Bronchial epithelial cell (primary cell): ENCODE data around the gene CFAP45. TPM values are rescaled to one million over a fixed set of nuclear protein-coding genes. Genes with fewer than 3 reads are reported as not detected.

Experiments
- DNase-seq: peaks from one replicate; pipeline ENCODE4 v3.0.0-alpha.2; 2010; ENCODE audit warnings: low read depth
- FAIRE-seq: peaks from 2 replicates; lab custom pipeline; 2011; peaks lifted over from hg19 to GRCh38; lab: Jason Lieb, UNC
- H3K27me3 ChIP-seq: 2 replicates; pipeline ENCODE4 v1.5.1; 2011; ENCODE audit warnings: low read length; ENCODE audit not compliant: control insufficient read depth, insufficient read depth
- H3K36me3 ChIP-seq: 2 replicates; pipeline ENCODE4 v1.5.1; 2011; ENCODE audit warnings: low read length; ENCODE audit not compliant: control insufficient read depth, insufficient read depth
- H3K4me3 ChIP-seq: 2 replicates; pipeline ENCODE4 v1.5.1; 2011; ENCODE audit warnings: mild to moderate bottlenecking, low read depth, low read length, control low read depth
- total RNA-seq: library from RNA; depleted of rRNA; stranded (reverse); fragments of >200 nt; gene quantifications from 2 replicates; pipeline ENCODE4 v1.2.1, GENCODE V29; 2014
- TF ChIP-seq, protein P1 (sequence below): IDR thresholded peaks from 2 replicates; pipeline ENCODE4 v1.5.1; 2011; ENCODE audit warnings: mild to moderate bottlenecking, moderate library complexity, low read length, control low read depth, inconsistent platforms; ENCODE audit not compliant: insufficient read depth, severe bottlenecking

Gene CFAP45
- total RNA-seq, 1 donor from 2014 or later = 0.53 TPM

DNA sequence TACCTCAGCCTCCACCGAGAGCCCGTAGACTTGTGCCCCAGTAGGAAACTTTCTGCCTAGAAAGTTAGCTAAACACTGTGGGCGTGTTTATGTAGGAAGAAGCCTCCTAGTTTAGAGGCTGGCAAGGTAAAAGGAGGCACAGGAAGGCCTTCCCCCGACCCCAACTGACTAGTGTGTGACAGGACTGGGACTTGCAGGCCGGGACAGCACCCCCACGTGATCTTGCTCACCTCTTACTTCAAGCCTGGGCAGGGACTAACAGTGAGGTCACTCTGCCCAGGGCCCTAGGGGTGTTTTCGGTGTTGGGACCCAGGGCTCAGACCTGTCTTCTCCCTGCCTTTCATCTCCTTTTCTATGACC lies 25.7 kb upstream of the CFAP45 start:
- Histone ChIP-seq H3K27me3 (no peaks in the 10 kb centered on the region), H3K4me3 (peak overlapping the region; percentile 97), H3K36me3 (peaks cover 31% of the 10 kb centered on the region)
- FAIRE-seq = no peak
- TF ChIP-seq, protein P1, sequence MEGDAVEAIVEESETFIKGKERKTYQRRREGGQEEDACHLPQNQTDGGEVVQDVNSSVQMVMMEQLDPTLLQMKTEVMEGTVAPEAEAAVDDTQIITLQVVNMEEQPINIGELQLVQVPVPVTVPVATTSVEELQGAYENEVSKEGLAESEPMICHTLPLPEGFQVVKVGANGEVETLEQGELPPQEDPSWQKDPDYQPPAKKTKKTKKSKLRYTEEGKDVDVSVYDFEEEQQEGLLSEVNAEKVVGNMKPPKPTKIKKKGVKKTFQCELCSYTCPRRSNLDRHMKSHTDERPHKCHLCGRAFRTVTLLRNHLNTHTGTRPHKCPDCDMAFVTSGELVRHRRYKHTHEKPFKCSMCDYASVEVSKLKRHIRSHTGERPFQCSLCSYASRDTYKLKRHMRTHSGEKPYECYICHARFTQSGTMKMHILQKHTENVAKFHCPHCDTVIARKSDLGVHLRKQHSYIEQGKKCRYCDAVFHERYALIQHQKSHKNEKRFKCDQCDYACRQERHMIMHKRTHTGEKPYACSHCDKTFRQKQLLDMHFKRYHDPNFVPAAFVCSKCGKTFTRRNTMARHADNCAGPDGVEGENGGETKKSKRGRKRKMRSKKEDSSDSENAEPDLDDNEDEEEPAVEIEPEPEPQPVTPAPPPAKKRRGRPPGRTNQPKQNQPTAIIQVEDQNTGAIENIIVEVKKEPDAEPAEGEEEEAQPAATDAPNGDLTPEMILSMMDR = no peak
- peak; percentile 94 for DNase-seq

DNA sequence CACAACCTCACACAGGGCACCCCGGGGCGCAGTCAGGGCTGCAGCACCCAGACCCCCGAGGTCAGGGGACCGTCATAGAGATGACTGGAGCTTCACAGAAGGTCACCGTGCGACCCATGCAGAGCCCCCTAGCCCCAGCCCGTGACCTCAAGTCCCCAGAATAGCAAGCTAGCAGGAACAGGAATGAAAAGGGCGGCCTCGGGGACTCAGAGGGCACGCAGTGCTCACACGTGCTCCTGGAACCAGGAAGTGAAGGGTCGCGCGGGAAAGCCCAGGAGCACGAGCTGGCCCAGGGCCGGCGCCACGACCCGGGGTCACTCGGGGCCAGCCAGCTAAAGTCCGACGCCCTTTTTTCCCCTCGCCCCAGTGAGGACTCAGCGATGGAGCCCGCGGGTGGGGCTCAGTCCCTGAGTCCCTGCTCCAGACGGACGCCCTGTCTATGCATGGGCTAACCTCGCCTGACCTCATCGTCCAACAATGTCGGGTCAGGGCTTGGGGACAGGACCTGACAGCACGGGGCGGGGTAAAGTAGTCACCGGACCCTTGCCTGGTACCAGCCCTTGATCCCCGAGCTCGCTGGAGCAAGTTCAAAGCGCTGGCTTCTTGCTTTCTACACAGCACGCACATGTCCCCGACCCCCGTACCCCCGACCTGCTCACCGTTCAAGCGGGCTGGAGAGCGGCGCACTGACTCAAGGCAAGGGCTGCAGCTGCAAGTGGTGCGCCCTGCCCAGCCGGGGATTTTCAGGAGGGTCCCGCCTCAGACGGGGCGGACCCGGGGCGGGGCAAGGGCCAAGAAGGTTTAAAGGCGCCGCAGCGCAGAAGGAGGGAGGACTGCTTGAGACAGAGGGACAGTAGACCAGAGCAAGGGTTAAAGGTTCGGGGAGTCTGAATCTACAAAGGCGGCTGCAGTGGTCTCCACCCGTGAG lies 25.1 kb upstream of the CFAP45 start, which contains the start of gene TAGLN2:
TAGLN2 (minus strand) TSS at position 717 of the 928 bp plus-strand sequence. CDS start 4,998 bp downstream, outside the sequence.
- Histone ChIP-seq H3K4me3 (peak within 1 kb of the TSS; percentile 97), H3K36me3 (peaks cover 31% of the 10 kb centered on the region), H3K27me3 (no peaks in the 10 kb centered on the region)
- peak; percentile 86 for DNase-seq
- TF ChIP-seq, protein P1 = no peak
- no peak for FAIRE-seq

DNA sequence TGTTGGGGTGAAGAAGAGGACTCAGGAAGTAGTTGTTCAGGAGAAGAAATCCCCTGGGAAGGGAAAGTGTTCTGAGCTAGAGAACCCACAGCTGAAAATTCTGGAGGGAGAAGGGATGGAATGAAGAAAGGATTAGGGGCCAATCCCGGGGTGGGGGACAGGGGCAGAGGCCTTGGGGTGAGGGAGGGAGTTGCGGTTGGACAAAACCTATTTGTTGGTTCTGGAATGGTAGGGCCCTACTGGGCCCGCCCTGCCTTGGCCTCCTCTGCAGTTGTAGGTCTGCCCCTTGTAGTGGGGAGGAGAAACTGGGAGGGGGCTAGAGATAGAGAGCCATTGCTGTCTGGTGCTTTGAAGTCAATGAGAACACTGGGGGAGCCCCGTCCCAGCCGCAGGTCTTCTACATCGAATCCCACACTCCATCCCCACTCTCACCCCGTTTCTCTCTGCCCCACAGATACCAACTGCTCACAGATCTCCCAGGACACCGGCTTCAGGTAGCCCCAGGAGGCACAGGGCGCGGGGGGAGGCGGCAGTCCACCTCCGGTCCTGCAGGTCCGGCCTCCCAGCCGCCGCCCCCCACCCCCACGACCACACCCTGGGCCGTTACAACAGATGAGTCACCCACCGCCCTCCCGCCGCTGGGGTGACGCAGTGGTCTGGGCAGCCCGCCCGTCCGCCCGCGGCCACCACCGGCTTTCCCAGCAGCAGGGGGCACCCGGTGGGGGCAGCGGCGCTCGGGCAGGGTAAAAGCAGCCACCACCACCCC lies 24.2 kb upstream of the CFAP45 start:
- TF ChIP-seq, protein P1 = no peak
- FAIRE-seq (no peak), DNase-seq (peak; percentile 67)
- H3K36me3 ChIP-seq = peaks cover 32% of the 10 kb centered on the region
- no peaks in the 10 kb centered on the region for H3K27me3 ChIP-seq
- H3K4me3 ChIP-seq = peak overlapping the region; percentile 97

DNA sequence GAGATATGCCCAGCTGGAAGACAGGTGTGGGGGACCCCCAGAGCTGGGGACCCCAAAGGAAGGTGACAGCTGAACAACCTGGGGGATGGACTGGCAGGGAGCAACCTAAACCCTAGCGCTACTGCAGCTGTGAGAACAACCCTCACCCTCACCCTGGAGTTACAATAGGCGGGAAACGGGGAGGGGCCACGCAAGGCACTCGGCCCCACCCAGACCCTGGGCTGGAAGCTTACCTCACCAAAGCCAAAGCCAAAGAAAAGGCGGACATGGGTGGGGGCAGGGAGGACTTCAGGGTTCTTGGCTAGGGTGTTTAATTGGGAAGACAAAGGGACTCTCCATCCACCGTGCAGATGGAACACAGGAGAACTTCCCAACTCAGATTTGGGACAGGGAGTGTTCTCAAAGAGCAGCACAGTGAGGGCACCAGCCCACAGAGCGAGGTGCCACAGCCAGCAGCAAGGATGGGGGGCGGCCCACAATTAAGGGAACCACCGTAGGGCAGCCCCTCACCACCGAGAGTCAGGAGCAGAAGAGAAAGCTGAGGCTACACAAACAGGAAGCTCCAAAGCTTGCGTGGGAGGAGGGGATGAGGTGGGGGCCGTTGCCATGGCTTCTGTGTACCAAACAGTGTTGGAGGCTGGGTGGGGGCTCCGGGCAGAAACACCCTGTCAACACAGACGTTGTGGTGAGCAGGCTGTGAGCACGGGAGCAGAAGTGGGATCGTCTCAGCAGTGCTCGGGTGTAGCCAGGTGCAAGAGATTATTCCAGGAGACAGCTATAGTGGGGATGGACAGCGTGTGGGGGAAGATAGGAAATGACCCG lies 23.4 kb upstream of the CFAP45 start:
- H3K4me3 ChIP-seq = peak overlapping the region; percentile 97
- DNase-seq (peak; percentile 84), FAIRE-seq (no peak)
- H3K36me3 ChIP-seq = peaks cover 33% of the 10 kb centered on the region
- no peaks in the 10 kb centered on the region for H3K27me3 ChIP-seq
- TF ChIP-seq, protein P1 = no peak

DNA sequence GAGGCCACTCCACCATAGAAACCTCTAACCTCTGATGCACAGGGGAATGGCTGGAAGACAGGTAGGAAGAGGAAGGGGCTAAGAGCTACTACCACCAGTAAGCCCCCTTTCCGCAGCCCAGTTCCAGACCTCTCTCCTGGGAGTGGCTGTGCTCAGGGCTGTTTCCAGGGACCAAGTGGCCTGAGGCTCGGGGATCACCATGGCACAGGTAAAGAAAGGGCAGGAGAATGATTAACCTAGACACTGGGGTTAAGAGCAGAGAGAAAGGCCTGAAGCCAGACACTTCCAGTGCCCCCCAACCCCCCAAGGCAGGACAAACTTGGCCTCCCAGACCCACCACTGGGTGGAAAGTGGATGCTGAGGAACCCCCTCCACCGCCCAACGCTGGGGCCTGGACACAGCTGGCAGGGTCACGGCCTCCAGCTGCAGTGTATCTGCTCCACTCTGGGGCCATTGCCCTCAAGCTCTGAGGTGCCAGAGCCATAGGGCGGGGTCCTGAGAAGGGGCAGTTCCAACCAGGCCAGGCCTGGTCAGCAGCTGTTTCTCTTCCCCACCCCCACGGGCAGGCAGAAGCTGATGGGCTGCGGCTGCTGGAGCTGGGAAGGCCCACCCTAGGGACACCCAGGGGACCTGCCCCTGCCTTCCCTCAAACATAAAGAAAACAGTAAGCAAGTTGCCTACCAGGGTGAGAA lies 22.7 kb upstream of the CFAP45 start:
- TF ChIP-seq, protein P1 = no peak
- DNase-seq = no peak
- FAIRE-seq = no peak
- Histone ChIP-seq H3K36me3 (peaks cover 35% of the 10 kb centered on the region), H3K27me3 (no peaks in the 10 kb centered on the region), H3K4me3 (peak overlapping the region; percentile 0)
